PC-3 (cell line): ENCODE results near the gene NRCAM. TPM values are rescaled to one million over a fixed set of nuclear protein-coding genes. Genes with fewer than 3 reads are reported as not detected.

Source experiments
- ATAC-seq: fragments of 200-7000 bp; cut with Tn5 transposase; 2 replicates; pipeline ENCODE4 v1.9.1; 2020; ENCODE audit warnings: mild to moderate bottlenecking, moderate library complexity
- BruUV-seq: library from RNA; stranded (reverse); fragments of 400-500 nt; replicated peaks from 2 replicates; lab custom pipeline; 2021; lab: Mats Ljungman, UMichigan
- CTCF ChIA-PET: fragments of 300-600 bp; sonication (Branson Sonifier 250); formaldehyde crosslinking; loops from one replicate; lab custom pipeline; 2022; ENCODE audit warnings: antibody characterized with exemption; lab: Charles Lee
- POLR2A ChIA-PET: fragments of 300-600 bp; sonication (Branson Sonifier 250); formaldehyde crosslinking; loops from one replicate; lab custom pipeline; 2022; ENCODE audit warnings: antibody characterized with exemption; ENCODE audit not compliant: unreplicated experiment; lab: Charles Lee
- DNase-seq: peaks from one replicate; pipeline ENCODE4 v3.0.0-alpha.2; 2015
- H2AFZ ChIP-seq: fragments of 300-600 bp; sonication (generic); 2 replicates; pipeline ENCODE4 v1.6.0; 2016; ENCODE audit warnings: antibody characterized with exemption, low read length
- H3F3A ChIP-seq: fragments of 300-600 bp; sonication (generic); one replicate; pipeline ENCODE4 v1.6.0; 2017; ENCODE audit warnings: antibody characterized with exemption, low read length, control low read depth, mild to moderate bottlenecking; ENCODE audit not compliant: unreplicated experiment
- H3K27ac ChIP-seq: fragments of 300-600 bp; sonication (generic); 2 replicates; pipeline ENCODE4 v1.5.1; 2016; ENCODE audit warnings: mild to moderate bottlenecking, low read length
- H3K27me3 ChIP-seq: fragments of 300-600 bp; sonication (generic); 2 replicates; pipeline ENCODE4 v1.6.1; 2016; ENCODE audit warnings: low read length, mixed read lengths
- H3K36me3 ChIP-seq: fragments of 300-600 bp; sonication (generic); 2 replicates; pipeline ENCODE4 v1.6.1; 2016; ENCODE audit warnings: low read depth, mixed run types, low read length, mixed read lengths
- H3K4me1 ChIP-seq: fragments of 300-600 bp; sonication (generic); 2 replicates; pipeline ENCODE4 v1.5.1; 2016; ENCODE audit warnings: low read length; ENCODE audit not compliant: insufficient read depth
- H3K4me2 ChIP-seq: fragments of 300-600 bp; sonication (generic); 2 replicates; pipeline ENCODE4 v1.6.0; 2016; ENCODE audit warnings: low read length
- H3K4me3 ChIP-seq: fragments of 300-600 bp; sonication (generic); 2 replicates; pipeline ENCODE4 v1.5.1; 2016; ENCODE audit warnings: mild to moderate bottlenecking, low read length, mixed read lengths
- H3K79me2 ChIP-seq: fragments of 300-600 bp; sonication (generic); 2 replicates; pipeline ENCODE4 v1.6.1; 2017; ENCODE audit warnings: low read length, mixed read lengths
- H3K9ac ChIP-seq: fragments of 300-600 bp; sonication (generic); 2 replicates; pipeline ENCODE4 v1.6.0; 2016; ENCODE audit warnings: mild to moderate bottlenecking, low read length
- H3K9me2 ChIP-seq: fragments of 300-600 bp; sonication (generic); replicated peaks from 2 replicates; pipeline ENCODE4 v1.6.1; 2016; ENCODE audit warnings: mixed run types, low read length, mixed read lengths
- H3K9me3 ChIP-seq: fragments of 300-600 bp; sonication (generic); 2 replicates; pipeline ENCODE4 v1.6.1; 2016; ENCODE audit warnings: low read length, mixed read lengths
- H4K20me1 ChIP-seq: fragments of 300-600 bp; sonication (generic); 2 replicates; pipeline ENCODE4 v1.6.1; 2016; ENCODE audit warnings: low read length, mixed read lengths
- CTCF ChIP-seq: fragments of 300-600 bp; sonication (generic); conservative IDR thresholded peaks from 2 replicates; pipeline ENCODE4 v1.5.1; 2017; ENCODE audit warnings: antibody characterized with exemption, low read depth, mild to moderate bottlenecking, low read length
- EZH2 ChIP-seq: fragments of 300-600 bp; sonication (generic); IDR thresholded peaks from one replicate; pipeline ENCODE4 v1.6.1; 2017; ENCODE audit warnings: antibody characterized with exemption, mild to moderate bottlenecking, low read length; ENCODE audit not compliant: unreplicated experiment
- EZH2phosphoT487 ChIP-seq: fragments of 300-600 bp; sonication (generic); IDR thresholded peaks from 2 replicates; pipeline ENCODE4 v1.6.1; 2018; ENCODE audit warnings: mild to moderate bottlenecking, antibody characterized with exemption, low read length, borderline replicate concordance
- intact Hi-C: fragments of 100-400 bp; cut with micrococcal nuclease; formaldehyde crosslinking; loops from 2 replicates; pipeline ENCODE4 v1.9.0; 2023
- total RNA-seq: library from RNA; depleted of rRNA; stranded (reverse); fragments of >200 nt; gene quantifications from 2 replicates; pipeline ENCODE4 v1.2.3, GENCODE V29; 2014

NRCAM gene
- total RNA-seq, 1 experiment from 2014 or later: not detected

DNA sequence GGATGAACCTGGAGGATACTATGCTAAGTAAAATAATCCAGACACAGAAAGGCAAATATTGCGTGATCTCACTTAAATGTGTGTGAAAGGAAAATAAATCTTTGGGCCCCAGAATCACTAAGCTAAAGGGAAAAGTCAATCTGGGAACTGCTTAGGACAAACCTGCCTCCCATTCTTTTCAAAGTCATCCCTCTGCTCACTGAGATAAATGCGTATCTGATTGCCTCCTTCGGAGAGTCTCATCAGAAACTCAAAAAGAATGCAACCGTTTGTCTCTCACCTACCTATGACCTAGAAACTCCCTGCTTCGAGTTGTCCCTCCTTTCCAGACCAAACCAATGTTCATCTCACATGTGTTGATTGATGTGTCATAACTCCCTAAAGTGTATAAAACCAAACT lies 286.0 kb downstream of the NRCAM start:
- TF ChIP-seq EZH2phosphoT487: no peak
- TF ChIP-seq EZH2: no peak
- TF ChIP-seq CTCF: no peak
- H3K4me1 ChIP-seq: no peaks in the 10 kb centered on the region
- H3K9me2 ChIP-seq: no peaks in the 10 kb centered on the region
- no TSS peak for BruUV-seq
- H3K27me3 ChIP-seq: peaks cover 33% of the 10 kb centered on the region
- CTCF ChIA-PET: no interaction called here
- H3K9ac ChIP-seq: no peak overlapping the region
- H3K4me3 ChIP-seq: no peak overlapping the region
- no peaks in the 10 kb centered on the region for H4K20me1 ChIP-seq
- H3K36me3 ChIP-seq: no peaks in the 10 kb centered on the region
- H3K79me2 ChIP-seq: no peaks in the 10 kb centered on the region
- H3K27ac ChIP-seq: no peak overlapping the region
- intact Hi-C loops: no loop called here
- H3K4me2 ChIP-seq: no peak overlapping the region
- DNase-seq (no peak), ATAC-seq (no peak)
- H3K9me3 ChIP-seq: no peaks in the 10 kb centered on the region
- POLR2A ChIA-PET: no interaction called here
- H3F3A ChIP-seq: no peaks in the 10 kb centered on the region
- no peak overlapping the region for H2AFZ ChIP-seq

GRCh38 chr7:108167460-108167859 lies 288.8 kb downstream of the NRCAM start:
- Histone ChIP-seq H3K4me2 (no peak overlapping the region), H3K27me3 (peaks cover 22% of the 10 kb centered on the region), H3K27ac (no peak overlapping the region), H3K4me1 (no peaks in the 10 kb centered on the region), H4K20me1 (no peaks in the 10 kb centered on the region), H2AFZ (no peak overlapping the region), H3K4me3 (no peak overlapping the region), H3K36me3 (no peaks in the 10 kb centered on the region), H3K9me3 (no peaks in the 10 kb centered on the region), H3F3A (no peaks in the 10 kb centered on the region), H3K9ac (no peak overlapping the region), H3K9me2 (no peaks in the 10 kb centered on the region), H3K79me2 (no peaks in the 10 kb centered on the region)
- ATAC-seq (no peak), DNase-seq (no peak)
- ChIA-PET POLR2A (no interaction called here), CTCF (no interaction called here)
- TF ChIP-seq CTCF: no peak
- no peak for TF ChIP-seq EZH2phosphoT487
- no TSS peak for BruUV-seq
- intact Hi-C loops: no loop called here

DNA sequence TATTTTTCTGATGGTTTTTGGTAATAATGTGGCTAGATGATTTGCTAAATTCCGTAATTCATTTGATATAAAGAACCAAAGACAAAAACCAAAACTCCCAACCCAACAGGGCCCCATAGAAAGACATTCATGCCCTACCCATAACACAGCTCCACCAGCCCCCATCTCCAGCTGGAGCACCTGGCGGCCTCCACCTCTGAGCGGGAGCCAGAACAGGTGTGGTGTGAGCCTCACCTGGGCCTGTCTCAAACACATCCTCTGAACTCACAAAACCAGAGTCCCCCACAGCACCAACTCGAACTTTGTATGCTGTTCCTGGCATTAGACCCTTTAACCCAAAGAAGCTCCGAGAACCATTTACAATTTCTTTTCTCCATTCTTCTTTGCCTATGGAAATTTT lies 289.5 kb downstream of the NRCAM start:
- no peak overlapping the region for H2AFZ ChIP-seq
- H3K27ac ChIP-seq: no peak overlapping the region
- intact Hi-C loops: no loop called here
- no peaks in the 10 kb centered on the region for H3K9me3 ChIP-seq
- no peaks in the 10 kb centered on the region for H3K36me3 ChIP-seq
- H3K4me3 ChIP-seq: no peak overlapping the region
- DNase-seq (no peak), ATAC-seq (no peak)
- POLR2A ChIA-PET: no interaction called here
- no peaks in the 10 kb centered on the region for H3K79me2 ChIP-seq
- H4K20me1 ChIP-seq: no peaks in the 10 kb centered on the region
- TF ChIP-seq EZH2 (no peak), CTCF (no peak), EZH2phosphoT487 (no peak)
- H3K9me2 ChIP-seq: no peaks in the 10 kb centered on the region
- H3K9ac ChIP-seq: no peak overlapping the region
- no peak overlapping the region for H3K4me2 ChIP-seq
- no peaks in the 10 kb centered on the region for H3F3A ChIP-seq
- H3K27me3 ChIP-seq: peaks cover 29% of the 10 kb centered on the region
- BruUV-seq: no TSS peak
- CTCF ChIA-PET: no interaction called here
- no peaks in the 10 kb centered on the region for H3K4me1 ChIP-seq
